SU-DHL-6 (cell line): ENCODE data around the gene CLASP1.

Experiments
- H2AFZ ChIP-seq: fragments of 200-600 bp; sonication (generic); 2 replicates; pipeline ENCODE4 v1.6.1; 2014; ENCODE audit warnings: low read depth, mild to moderate bottlenecking, moderate library complexity, mixed read lengths, antibody characterized with exemption, low read length; ENCODE audit not compliant: severe bottlenecking
- H3F3A ChIP-seq: fragments of 200-600 bp; shearing (Covaris generic); 2 replicates; pipeline ENCODE4 v1.6.0; 2016; ENCODE audit warnings: antibody characterized with exemption, mild to moderate bottlenecking; ENCODE audit not compliant: insufficient read depth
- H3K27ac ChIP-seq: fragments of 200-600 bp; sonication (generic); 2 replicates; pipeline ENCODE4 v1.5.1; 2016; ENCODE audit warnings: low read depth, mild to moderate bottlenecking, low read length, moderate library complexity, mixed read lengths
- H3K27me3 ChIP-seq: fragments of 200-600 bp; sonication (generic), shearing (Covaris generic); 2 replicates; pipeline ENCODE4 v1.6.0; 2014; ENCODE audit warnings: mild to moderate bottlenecking, low read length
- H3K36me3 ChIP-seq: fragments of 200-600 bp; sonication (generic); 2 replicates; pipeline ENCODE4 v1.6.1; 2014; ENCODE audit warnings: mild to moderate bottlenecking, low read length, mixed read lengths
- H3K4me2 ChIP-seq: fragments of 300-600, 200-600 bp; shearing (Covaris generic), sonication (generic); 2 replicates; pipeline ENCODE4 v1.6.0; 2014; ENCODE audit warnings: low read length, low read depth, mild to moderate bottlenecking; ENCODE audit not compliant: poor library complexity, severe bottlenecking
- H3K4me3 ChIP-seq: fragments of 200-600 bp; sonication (generic); 2 replicates; pipeline ENCODE4 v1.5.1; 2014; ENCODE audit warnings: antibody characterized with exemption, low read length, mild to moderate bottlenecking, mixed read lengths; ENCODE audit not compliant: insufficient read depth, poor library complexity, severe bottlenecking
- H3K79me2 ChIP-seq: fragments of 200-600 bp; sonication (generic); 2 replicates; pipeline ENCODE4 v1.6.1; 2014; ENCODE audit warnings: mild to moderate bottlenecking, low read length, moderate library complexity; ENCODE audit not compliant: insufficient read depth
- H3K9ac ChIP-seq: fragments of 200-600 bp; sonication (generic); 2 replicates; pipeline ENCODE4 v1.7.0; 2014; ENCODE audit warnings: mild to moderate bottlenecking, low read length
- H3K9me2 ChIP-seq: fragments of 200-600 bp; sonication (generic); replicated peaks from 2 replicates; pipeline ENCODE4 v1.6.1; 2014; ENCODE audit warnings: low read length; ENCODE audit not compliant: insufficient read depth
- H3K9me3 ChIP-seq: fragments of 200-600 bp; sonication (generic); 2 replicates; pipeline ENCODE4 v1.6.1; 2014; ENCODE audit warnings: low read length, mixed read lengths; ENCODE audit not compliant: insufficient read depth
- H4K20me1 ChIP-seq: fragments of 200-600 bp; sonication (generic); 2 replicates; pipeline ENCODE4 v1.6.1; 2014; ENCODE audit warnings: low read depth, mild to moderate bottlenecking, antibody characterized with exemption, low read length, moderate library complexity, mixed read lengths
- EZH2phosphoT487 ChIP-seq: fragments of 200-600 bp; sonication (generic), shearing (Covaris generic); conservative IDR thresholded peaks from 2 replicates; pipeline ENCODE4 v1.6.1; 2018; ENCODE audit warnings: mild to moderate bottlenecking, antibody characterized with exemption, low read length, moderate library complexity, mixed read lengths
- TF ChIP-seq, protein P1 (sequence below): fragments of 200-600 bp; sonication (generic); IDR thresholded peaks from one replicate; pipeline ENCODE4 v1.5.1; 2017; ENCODE audit warnings: antibody characterized with exemption, mild to moderate bottlenecking, low read length, moderate library complexity; ENCODE audit not compliant: insufficient read depth, poor library complexity, severe bottlenecking

Gene CLASP1

DNA sequence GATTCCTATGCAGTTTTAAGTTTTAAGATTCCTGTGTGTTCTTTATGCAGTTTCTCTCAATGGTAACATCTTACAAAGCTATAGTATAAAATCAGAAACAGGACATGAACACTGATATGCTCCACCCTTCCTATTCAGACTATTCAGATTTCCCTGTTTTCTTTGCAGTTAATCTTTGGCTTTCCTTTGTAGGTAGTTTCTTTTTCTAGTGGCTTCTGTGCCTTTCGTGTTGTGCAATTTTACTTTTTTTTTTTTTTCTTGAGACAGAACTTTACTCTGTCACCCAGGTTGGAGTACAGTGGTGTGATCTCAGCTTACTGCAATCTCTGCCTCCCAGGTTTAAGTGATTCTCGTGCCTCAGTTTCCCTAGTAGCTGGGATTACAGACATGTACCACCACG lies 213.5 kb downstream of the CLASP1 start:
- H3K79me2 ChIP-seq, result no peaks in the 10 kb centered on the region
- H3K27ac ChIP-seq, result no peak overlapping the region
- no peak overlapping the region for H3K4me3 ChIP-seq
- H3K9me2 ChIP-seq, result no peaks in the 10 kb centered on the region
- no peak overlapping the region for H3K4me2 ChIP-seq
- H3K9me3 ChIP-seq, result no peaks in the 10 kb centered on the region
- H4K20me1 ChIP-seq, result no peaks in the 10 kb centered on the region
- TF ChIP-seq, protein P1, sequence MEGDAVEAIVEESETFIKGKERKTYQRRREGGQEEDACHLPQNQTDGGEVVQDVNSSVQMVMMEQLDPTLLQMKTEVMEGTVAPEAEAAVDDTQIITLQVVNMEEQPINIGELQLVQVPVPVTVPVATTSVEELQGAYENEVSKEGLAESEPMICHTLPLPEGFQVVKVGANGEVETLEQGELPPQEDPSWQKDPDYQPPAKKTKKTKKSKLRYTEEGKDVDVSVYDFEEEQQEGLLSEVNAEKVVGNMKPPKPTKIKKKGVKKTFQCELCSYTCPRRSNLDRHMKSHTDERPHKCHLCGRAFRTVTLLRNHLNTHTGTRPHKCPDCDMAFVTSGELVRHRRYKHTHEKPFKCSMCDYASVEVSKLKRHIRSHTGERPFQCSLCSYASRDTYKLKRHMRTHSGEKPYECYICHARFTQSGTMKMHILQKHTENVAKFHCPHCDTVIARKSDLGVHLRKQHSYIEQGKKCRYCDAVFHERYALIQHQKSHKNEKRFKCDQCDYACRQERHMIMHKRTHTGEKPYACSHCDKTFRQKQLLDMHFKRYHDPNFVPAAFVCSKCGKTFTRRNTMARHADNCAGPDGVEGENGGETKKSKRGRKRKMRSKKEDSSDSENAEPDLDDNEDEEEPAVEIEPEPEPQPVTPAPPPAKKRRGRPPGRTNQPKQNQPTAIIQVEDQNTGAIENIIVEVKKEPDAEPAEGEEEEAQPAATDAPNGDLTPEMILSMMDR, result no peak
- TF ChIP-seq EZH2phosphoT487, result no peak
- no peaks in the 10 kb centered on the region for H3F3A ChIP-seq
- no peak overlapping the region for H2AFZ ChIP-seq
- H3K9ac ChIP-seq, result no peak overlapping the region
- no peaks in the 10 kb centered on the region for H3K27me3 ChIP-seq
- H3K36me3 ChIP-seq, result peaks cover 3% of the 10 kb centered on the region; the same call in 1 of the 2 replicates

DNA sequence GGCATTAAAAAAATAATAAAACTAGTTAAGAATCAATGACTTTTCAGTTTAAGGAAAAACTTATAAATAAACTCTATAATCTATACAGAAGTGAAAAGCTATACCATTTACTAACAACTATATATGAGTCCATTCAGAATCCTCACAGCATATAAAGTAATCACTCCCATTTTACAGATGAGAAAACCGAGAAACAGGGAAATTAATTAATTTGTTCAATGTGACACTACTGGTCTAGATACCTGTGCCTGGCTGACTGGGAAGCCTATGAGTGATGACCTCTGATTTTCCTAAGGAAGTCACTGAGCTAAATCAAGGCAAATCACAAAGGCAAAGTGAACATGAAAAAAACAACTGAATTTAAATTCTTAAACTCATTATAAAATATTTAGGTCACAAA lies 218.0 kb downstream of the CLASP1 start:
- no peaks in the 10 kb centered on the region for H3F3A ChIP-seq
- H3K9me3 ChIP-seq, result no peaks in the 10 kb centered on the region
- H3K27me3 ChIP-seq, result no peaks in the 10 kb centered on the region
- H3K4me2 ChIP-seq, result no peak overlapping the region
- no peaks in the 10 kb centered on the region for H4K20me1 ChIP-seq
- H3K27ac ChIP-seq, result no peak overlapping the region
- no peaks in the 10 kb centered on the region for H3K79me2 ChIP-seq
- TF ChIP-seq, protein P1, result no peak
- no peak for TF ChIP-seq EZH2phosphoT487
- H3K9me2 ChIP-seq, result no peaks in the 10 kb centered on the region
- peaks cover 2% of the 10 kb centered on the region; the same call in 1 of the 2 replicates for H3K36me3 ChIP-seq
- H2AFZ ChIP-seq, result no peak overlapping the region
- H3K4me3 ChIP-seq, result no peak overlapping the region
- H3K9ac ChIP-seq, result no peak overlapping the region

DNA sequence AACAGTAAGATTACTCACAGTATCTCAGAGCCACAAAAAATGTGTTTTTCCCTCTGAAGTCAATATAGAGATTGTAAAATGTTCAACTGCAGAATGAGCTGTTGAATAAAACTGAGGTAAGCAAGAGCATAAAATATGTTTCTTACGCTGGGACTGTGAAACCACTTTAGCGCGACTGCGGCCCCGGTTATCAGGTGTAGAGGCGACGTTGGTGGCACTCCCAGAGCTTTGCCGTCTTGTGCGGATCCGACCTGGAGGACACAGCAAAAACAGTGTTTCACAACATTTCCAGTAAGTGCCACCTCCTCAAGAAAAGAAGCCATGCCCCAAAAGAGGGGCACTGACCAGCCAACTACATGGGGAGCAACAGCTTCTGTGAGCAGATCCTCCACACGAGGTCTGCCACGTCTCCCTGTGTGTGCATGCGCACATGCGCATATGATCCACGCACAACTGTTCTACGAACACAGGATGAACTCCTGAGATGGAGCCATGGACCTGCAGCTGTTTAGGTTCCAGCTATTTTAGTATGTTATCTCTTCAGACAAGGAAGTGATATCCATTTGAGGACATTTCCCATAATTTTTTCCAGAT lies 219.2 kb downstream of the CLASP1 start:
- no peak overlapping the region for H3K4me2 ChIP-seq
- H3K9me3 ChIP-seq, result no peaks in the 10 kb centered on the region
- H2AFZ ChIP-seq, result no peak overlapping the region
- H3K9ac ChIP-seq, result no peak overlapping the region
- no peaks in the 10 kb centered on the region for H4K20me1 ChIP-seq
- H3F3A ChIP-seq, result no peaks in the 10 kb centered on the region
- no peaks in the 10 kb centered on the region for H3K9me2 ChIP-seq
- no peaks in the 10 kb centered on the region for H3K79me2 ChIP-seq
- no peak overlapping the region for H3K27ac ChIP-seq
- TF ChIP-seq EZH2phosphoT487, result no peak
- H3K36me3 ChIP-seq, result peaks cover 6% of the 10 kb centered on the region; the same call in 1 of the 2 replicates
- H3K27me3 ChIP-seq, result no peaks in the 10 kb centered on the region
- H3K4me3 ChIP-seq, result no peak overlapping the region

DNA sequence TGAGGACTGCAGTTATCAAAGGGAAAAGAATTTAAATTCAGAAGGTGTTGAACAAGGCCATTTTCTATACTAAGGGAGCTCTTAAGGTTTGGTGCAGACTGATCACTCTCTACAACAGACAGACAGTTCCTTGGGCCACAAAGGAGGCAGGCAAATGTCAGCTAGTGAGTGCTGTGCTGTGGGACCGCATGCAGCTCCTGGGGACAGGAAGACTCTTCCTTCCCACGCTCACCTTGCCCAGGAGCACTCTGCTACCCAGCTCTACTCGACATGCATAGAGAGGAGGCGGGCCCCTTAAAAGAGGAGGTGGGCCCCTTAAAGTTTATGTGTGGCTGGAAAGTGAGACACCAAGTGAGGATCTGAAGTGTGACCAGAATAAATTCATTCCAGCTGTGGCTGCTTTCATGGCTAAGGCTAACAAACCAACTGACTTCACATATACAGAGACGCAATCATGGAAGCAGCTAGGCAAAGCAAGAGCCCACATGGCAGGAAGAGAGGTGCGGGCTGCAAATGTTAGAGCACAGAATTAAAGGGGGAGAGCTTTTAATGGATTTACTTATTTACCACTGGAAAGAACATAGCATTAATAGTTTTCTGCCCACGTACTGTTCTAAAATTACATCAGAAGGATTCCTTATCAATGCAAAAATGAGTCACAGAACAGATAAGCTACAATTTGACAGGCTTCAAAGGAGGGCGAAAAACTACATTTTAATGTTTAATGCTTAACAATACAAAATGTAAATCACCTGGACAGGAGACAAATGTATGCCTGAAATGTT lies 220.0 kb downstream of the CLASP1 start:
- Histone ChIP-seq H3K9ac (no peak overlapping the region), H3K27ac (no peak overlapping the region), H2AFZ (no peak overlapping the region), H3K4me3 (no peak overlapping the region), H3F3A (no peaks in the 10 kb centered on the region), H3K9me3 (no peaks in the 10 kb centered on the region), H3K36me3 (peaks cover 11% of the 10 kb centered on the region; the same call in 1 of the 2 replicates), H4K20me1 (no peaks in the 10 kb centered on the region), H3K27me3 (no peaks in the 10 kb centered on the region), H3K9me2 (no peaks in the 10 kb centered on the region), H3K79me2 (no peaks in the 10 kb centered on the region), H3K4me2 (no peak overlapping the region)
- TF ChIP-seq EZH2phosphoT487, result no peak
- TF ChIP-seq, protein P1, result no peak
